Left colon (tissue), 2 donors: ENCODE results near the gene PHOSPHO2. TPM values are rescaled to one million over a fixed set of nuclear protein-coding genes. Genes with fewer than 3 reads are reported as not detected.

Experiments
- ATAC-seq: fragments of 200-7000 bp; cut with Tn5 transposase; one replicate; pipeline ENCODE4 v1.9.1; 2020; ENCODE audit warnings: mild to moderate bottlenecking, moderate library complexity
- DNase-seq, 2 donors: peaks; one replicate each; pipeline ENCODE4 v3.0.0-alpha.2; 2020
- intact Hi-C, 2 donors: fragments of 100-400 bp; cut with DNase I in 1 of 2; cut with micrococcal nuclease in 1 of 2; formaldehyde crosslinking; loops; one replicate each; pipeline versions ENCODE4 v1.11.2 to v1.14.0; 2022; cut with DNase I, micrococcal nuclease
- long read RNA-seq: library from polyadenylated mRNA; unstranded; transcript quantifications from one replicate; pipeline ENCODE4 v2.0.0, GENCODE V29; 2021
- total RNA-seq, 2 donors: library from RNA; stranded (reverse); fragmentation: NEBNext Ultra II Directional; extraction: Animal tissue kit (Norgen Biotek cat#: 25700); gene quantifications; one replicate each; pipeline ENCODE4 v1.2.1, GENCODE V29; 2021
- donor health status: DM: no; HTN: no; CAD: no.
- donor health status: DM: yes; HTN: yes; CAD: no.

Gene PHOSPHO2, protein sequence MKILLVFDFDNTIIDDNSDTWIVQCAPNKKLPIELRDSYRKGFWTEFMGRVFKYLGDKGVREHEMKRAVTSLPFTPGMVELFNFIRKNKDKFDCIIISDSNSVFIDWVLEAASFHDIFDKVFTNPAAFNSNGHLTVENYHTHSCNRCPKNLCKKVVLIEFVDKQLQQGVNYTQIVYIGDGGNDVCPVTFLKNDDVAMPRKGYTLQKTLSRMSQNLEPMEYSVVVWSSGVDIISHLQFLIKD
- total RNA-seq = 1 to 10 TPM; 7.4 to 8.3 TPM
- long read RNA-seq, transcript PHOSPHO2-201 (4 exons, 1,125 nt) = major isoform, 6 of 10 reads
- long read RNA-seq, partial matches to known transcripts = 0 of 10 reads
- long read RNA-seq, other reads (novel, unspliced or antisense) = 0 of 10 reads

DNA sequence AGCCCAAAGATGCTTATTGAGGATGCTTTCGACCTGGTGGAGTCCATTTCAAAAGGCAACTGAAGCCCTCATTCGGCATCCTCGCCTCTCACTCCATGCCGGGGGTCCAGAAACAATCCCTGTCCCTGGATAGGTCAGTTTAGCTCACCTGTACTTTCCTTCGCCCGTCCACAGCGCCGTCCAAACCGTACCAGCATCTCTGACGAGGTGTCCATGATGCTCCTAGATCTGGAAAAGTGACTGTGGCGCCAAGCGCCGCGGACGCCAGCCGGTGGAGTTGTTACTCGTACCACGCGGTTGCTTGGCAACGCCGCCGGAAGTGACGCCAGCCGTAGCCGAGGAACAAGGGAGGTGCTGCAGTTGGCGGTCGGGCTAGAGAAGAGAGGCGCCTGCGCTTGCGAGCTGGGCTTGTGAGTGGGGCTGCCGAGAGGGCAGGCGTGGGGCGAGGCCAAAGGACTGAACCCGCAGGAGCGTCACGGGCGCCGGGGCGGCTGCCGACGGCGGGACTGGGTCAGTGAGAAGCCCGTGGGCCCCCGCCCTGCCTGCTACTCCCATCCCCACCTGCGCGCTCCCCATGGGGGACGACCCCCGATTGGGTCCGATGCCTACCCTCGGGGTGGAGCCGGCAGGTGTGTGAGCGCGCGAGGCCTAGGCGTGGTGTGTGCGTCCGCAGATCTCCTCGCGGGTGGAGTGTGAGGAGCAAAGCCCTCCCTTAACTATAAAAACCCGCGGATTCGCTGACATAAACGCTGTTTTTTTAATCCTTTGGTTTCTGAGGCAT, at the start of gene PHOSPHO2, which contains the start of gene CFAP210:
PHOSPHO2 (plus strand) TSS at position 357 of the 781 bp plus-strand sequence. CDS start 6,503 bp downstream, outside the sequence.
CFAP210 (minus strand) TSS at position 293 of the 781 bp plus-strand sequence; CDS start at position 215, 78 bp downstream.
- ATAC-seq (peak; percentile 98), DNase-seq (peak; percentile 99 to 100)
- intact Hi-C loops = no loop called here

DNA sequence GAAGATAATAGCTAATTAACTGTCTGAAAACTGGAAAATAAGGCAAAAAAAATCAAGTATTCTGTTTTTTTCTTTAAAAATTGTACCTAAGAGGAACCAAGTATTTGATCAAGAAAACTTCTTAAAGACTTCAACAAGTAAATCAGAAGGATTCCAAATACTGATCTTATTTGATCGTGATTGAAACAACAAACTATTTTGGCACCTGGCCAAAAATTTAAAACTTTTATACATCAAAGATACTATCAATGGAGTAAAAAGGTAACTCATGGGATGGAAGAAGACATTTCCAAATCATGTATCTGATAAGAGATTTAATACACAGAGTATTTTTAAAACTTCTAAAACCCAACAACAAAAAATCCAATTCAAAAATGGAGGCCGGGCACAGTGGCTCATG, 46.8 kb upstream of the PHOSPHO2 start:
- DNase-seq = no peak
- intact Hi-C loops = no loop called here
- ATAC-seq = no peak

DNA sequence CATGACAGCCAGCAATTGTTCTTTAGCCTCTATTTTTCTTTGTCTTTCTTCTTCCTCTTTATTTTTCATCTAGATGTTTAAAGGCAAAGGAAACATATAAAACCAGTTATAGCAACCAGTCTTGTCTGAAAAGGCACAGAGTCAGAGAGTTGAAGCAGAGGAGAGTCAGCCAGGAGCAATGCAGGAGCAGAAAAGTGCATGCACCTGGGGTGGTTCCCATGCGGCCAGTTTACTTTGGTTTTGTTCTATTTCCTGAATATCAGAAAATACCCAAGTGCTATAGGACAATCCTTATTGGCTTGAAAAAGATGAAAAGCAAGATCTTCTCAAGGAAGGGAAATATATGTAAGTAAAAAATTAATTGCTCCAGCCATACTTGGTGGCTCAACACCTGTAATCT, 45.0 kb upstream of the PHOSPHO2 start:
- ATAC-seq = no peak
- intact Hi-C loops = no loop called here
- DNase-seq = no peak

DNA sequence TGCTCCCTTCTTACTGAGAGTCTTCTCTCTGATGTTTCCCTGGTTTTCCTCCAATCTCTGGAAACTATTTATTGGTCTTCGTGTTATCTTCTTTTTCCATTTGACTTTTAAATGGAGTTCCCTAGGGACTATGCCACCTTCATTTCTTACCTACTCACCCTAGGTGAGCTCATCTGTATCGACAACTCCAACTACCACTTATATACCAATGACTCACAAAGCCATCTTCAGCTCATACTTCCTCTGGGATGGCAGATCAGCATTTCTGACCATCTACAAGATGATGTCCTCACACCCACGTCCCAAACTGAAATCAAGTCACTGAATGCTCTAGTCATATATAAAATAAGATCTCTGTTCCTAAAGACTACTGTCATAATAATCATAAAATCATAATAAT, 40.6 kb upstream of the PHOSPHO2 start:
- ATAC-seq (no peak), DNase-seq (no peak)
- intact Hi-C loops = no loop called here

DNA sequence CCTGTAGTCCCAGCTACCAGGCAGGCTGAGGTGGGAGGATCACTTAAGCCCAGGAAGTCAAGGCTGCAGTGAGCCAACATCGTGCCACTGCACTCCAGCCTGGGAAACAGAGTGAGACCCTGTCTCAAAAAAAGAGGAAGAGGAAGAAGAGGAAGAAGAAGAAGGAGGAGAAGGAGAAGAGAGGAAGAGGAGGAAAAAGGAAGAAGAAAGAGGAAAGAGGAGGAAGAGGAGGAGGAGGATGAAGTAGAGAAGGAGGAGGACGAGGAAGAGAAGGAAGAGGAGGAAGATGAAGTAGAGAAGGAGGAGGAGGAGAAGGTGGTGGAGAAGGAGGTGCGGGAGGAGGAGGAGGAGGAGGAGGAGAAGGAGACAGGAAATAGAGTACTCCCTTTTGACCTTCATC, 38.1 kb upstream of the PHOSPHO2 start:
- DNase-seq (no peak), ATAC-seq (no peak)
- intact Hi-C loops = no loop called here

DNA sequence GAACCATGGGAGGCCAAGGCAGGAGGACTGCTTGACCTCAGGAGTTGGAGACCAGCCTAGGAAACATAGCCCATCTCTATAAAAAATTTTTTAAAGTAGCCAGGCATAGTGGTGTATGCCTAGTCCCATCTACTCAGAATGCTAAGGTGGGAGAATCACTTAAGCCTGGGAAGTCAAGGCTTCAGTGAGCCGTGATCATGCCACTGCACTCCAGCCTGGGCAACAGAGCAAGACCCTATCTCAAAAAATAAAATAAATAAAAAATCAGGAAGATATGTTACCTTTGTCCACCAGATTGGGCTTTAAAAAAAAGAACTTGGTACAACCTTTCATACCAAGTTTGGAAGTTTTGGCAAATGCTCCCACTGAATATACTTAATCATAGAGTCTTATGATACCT, 35.4 kb upstream of the PHOSPHO2 start:
- DNase-seq = no peak
- no peak for ATAC-seq
- intact Hi-C loops = no loop called here

DNA sequence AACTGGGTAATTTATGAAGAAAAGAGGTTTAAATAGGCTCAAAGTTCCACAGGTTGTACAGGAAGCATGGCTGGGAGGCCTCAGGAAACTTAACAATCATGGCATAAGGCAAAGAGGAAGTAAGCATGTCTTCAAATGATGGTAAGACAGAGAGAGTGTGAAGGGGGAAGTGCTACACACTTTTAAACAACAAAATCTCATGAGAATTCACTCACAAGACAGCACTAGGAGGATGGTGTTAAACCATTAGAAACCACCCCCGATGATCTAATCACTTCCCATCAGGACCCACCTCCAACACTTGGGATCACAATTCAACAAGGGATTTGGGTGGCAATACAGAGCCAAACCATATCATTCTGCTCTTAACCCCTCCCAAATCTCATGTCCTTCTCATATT, 34.9 kb upstream of the PHOSPHO2 start:
- ATAC-seq = no peak
- intact Hi-C loops = no loop called here
- DNase-seq = no peak

DNA sequence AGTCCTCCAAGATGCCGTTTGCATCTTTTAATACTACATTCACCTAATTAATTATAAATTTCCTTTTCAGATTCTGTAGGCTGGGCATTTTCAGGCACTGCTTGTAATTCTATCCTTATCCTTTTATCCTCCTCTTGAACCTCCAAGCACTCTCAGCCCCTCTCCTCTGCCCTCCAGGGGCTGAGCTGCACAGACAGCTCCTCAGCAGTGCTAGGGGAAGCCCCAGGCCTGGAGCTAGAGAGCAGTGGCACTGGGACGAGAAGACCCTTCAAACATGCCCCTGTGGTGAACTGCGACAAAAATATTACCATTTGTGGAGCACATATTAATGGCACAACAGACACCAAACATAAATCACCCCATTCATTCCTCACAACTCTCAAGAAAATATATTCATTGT, 33.0 kb upstream of the PHOSPHO2 start:
- intact Hi-C loops = no loop called here
- DNase-seq (no peak), ATAC-seq (no peak)

DNA sequence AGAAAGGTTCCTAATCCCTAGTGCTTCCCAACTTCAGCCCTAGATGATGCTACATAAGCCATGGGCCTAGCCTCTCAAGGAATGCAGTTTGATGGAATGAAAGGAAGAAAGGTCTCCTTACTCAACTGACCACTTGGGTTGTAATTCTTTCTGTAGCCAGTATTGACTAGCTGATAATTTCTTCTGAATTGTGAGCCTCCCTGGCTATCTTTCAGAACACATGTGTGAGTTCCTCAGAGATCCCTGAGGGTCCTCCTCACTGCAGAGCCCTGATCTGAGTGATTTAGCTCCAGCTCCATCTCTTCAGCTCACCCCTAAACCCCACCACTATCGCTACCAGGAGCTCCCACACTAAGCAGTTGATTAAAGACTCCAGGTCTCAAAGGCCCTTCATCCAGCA, 31.5 kb upstream of the PHOSPHO2 start:
- DNase-seq (no peak), ATAC-seq (no peak)
- intact Hi-C loops = no loop called here

DNA sequence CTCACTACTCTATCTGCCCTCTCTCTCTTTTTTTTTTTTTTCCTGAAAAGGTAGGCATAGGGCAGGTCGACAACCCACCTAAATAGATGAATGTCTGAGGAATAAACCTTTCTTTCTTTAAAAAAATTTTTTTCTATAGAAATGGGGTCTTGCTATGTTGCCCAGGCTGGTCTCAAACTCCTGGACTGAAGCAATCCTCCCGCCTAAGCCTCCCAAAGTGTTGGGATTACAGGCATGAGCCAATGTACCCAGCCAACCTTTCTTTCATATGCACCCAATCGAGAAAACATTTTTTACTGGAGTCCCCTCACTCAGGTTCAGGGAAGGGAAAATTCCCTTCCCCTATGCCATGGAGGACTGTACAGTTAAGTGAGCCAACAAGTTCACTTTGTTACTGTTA, 31.0 kb upstream of the PHOSPHO2 start:
- intact Hi-C loops = no loop called here
- ATAC-seq = no peak

DNA sequence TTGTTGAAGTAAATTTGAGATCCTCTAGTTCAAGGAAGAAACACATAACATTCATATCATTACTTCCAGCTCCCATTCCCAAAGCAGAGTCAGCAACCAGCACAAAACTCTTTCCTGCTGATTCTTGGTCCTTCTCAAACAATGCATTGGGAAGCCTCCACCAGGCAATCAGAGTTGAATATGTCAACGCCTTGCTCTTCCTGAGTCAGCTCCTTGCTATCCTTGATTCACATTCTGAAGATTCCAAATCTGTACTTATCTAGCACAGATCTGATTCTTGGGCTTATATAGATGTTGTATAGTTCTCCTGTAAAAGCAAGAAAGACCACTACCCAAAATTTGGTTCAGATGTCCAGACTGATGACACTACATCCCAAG, 29.7 kb upstream of the PHOSPHO2 start:
- ATAC-seq = no peak
- intact Hi-C loops = no loop called here
- DNase-seq = no peak

More for the DNA sequence above, 31.0 kb upstream of the PHOSPHO2 start:
- no peak for DNase-seq

DNA sequence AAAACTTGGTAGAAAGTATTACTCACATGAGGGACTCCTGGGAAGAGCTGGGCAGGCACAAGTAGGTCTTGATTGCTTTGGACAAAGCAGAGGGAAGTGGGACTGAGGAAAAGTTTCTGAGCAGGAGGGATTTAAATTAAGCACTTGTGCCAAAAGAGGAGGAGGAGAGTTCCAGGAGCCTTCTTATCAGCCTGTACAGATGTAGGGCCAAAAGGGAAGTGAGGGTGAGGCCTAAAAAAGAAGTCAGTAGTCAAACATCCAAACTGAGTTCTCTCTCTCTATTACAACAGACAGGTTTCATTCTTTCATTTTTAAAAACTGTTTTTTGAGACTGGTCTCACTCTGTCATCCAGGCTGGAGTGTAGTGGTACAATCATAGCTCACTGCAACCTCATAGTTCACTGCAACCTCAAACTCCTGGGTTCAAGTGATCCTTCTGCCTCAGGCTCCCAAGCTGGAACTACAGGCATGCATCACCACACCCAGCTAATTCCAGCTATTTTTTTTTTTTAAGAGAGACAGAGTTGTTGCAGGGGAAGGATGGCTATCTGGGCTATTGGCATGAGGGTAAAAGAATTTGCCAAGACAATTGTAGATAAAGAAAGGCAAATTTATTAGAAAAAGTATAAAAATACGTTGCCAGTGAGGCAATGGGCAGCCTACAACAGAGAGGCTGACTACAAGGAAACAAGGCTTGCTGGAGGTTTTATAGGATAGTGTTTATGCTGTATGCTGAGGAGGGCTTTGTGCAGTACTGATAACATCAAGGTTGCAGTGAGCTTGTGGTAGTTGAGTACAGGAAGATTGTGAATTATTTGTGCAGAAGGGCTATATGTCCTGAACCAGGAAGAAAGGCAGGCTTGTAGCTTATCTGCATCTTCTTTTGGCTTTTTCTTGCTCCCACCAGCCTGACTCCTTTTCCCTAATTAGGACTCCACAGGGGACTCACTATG, 29.0 kb upstream of the PHOSPHO2 start:
- intact Hi-C loops = no loop called here
- no peak for ATAC-seq
- no peak for DNase-seq

DNA sequence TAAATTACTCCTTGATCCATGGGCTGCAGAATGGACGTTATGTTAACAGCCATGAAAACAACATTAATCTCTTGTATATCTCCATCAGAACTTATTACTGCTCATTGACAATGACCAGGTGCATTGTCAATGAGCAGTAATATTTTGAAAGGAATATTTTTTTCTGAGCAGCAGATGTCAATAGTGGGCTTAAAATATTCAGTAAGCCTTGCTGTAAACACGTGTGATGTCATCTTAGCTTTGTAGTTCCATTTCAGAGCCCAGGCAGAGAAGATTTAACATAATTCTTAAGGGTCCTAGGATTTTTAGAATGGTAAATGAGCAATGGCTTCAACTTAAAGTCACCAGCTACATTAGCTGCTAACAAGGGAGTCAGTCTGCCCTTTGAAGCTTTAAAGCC, 26.7 kb upstream of the PHOSPHO2 start:
- DNase-seq = no peak
- ATAC-seq = no peak

DNA sequence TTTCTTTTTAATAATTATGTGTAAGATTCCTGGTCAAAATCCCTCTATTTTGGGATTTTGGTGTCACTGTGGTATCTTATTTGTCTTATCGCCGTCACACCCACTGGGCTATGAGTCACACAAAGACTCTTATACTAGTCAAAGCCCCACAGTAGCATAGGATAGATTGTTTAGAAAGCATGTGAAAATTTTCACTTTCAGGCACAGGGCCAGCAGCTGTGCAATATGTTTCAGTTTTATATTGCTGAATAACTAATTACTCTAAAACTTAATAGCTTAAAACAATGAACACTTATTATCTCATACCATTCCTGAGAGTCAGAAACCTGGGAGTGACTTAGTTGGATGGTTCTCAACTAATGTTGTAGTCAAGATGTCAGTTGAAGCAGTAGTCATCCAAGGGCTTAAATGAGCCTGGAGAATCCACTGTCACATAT, 24.0 kb upstream of the PHOSPHO2 start:
- ATAC-seq (no peak), DNase-seq (no peak)
- intact Hi-C loops = no loop called here

More for the DNA sequence above, 26.7 kb upstream of the PHOSPHO2 start:
- intact Hi-C loops = no loop called here

DNA sequence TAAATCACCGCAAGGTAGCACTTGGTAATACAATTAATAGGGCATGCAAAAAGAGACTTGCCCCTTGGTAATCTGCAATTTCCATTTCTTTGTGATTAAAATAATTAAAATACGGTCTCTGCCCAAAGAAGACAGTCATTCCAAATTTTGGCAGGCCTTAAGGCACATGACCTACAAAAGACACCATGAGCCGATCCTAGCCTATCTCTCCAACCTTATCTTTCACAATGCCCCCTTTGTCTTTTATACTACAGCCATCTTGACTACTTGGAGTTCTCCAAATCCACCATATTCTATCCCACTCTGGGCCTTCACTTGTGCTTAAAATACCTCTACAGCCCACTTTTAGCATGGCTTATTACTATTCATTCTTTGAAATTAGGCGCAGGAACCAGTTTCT, 23.3 kb upstream of the PHOSPHO2 start:
- intact Hi-C loops = no loop called here
- ATAC-seq = no peak

DNA sequence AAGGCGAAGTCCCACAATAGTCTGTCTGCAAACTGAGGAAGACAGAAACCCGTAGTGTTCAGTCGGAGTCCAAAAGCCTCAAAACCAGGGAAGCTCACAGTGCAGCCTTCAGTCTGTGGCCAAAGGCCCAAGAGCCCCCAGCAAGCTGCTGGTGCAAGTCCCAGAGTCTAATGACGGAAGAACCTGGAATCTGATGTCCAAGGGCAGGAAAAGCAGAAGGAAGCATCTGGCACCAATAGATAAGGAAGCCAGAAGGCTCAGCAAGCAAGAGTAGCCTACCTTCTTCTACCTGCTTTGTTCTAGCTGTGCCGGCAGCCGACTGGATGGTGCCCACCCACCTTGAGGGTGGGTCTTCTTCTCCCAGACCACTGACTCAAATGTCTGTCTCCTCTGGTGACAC, 21.9 kb upstream of the PHOSPHO2 start:
- DNase-seq (no peak), ATAC-seq (no peak)
- intact Hi-C loops = no loop called here

More for the DNA sequence above, 23.3 kb upstream of the PHOSPHO2 start:
- no peak for DNase-seq

DNA sequence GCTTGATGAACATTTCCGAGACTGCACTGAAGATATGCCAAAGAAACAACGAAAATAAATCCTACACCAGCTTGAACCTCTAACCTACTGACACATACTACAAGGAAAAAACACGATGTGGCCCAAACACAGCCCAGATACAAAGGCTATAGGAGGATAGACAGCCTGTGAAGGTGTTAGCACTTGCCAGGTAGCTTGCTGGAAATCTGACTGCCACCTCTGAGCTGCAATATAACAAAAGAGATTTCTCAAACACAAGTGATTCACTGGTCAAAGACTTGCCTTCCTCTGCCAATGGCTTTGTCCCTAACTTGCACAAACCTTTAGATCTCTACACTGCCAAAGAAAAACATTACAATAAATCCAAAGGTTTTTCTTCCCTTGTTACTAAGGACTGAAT, 21.2 kb upstream of the PHOSPHO2 start:
- no peak for ATAC-seq
- intact Hi-C loops = no loop called here

DNA sequence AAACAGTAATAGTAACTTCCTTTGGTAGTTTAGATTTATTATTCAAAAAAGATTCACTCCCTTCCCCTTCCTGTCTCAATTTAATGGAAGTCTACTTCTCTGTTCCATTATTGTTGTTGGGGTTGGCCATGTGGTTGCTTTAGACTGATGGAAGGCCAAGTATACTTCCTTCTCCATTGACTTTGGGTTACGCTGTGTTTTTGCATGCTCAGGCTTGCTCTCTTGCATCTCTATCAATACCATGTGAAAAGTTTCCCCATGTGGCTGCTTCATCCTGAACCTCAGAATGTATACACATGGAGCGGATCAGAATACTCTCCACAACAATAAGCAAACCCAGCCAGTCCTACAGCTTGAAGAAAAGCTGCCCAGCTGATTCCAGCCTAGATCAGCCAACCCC, 20.3 kb upstream of the PHOSPHO2 start:
- ATAC-seq = no peak
- intact Hi-C loops = no loop called here
- DNase-seq = no peak

More for the DNA sequence above, 21.2 kb upstream of the PHOSPHO2 start:
- DNase-seq = no peak

DNA sequence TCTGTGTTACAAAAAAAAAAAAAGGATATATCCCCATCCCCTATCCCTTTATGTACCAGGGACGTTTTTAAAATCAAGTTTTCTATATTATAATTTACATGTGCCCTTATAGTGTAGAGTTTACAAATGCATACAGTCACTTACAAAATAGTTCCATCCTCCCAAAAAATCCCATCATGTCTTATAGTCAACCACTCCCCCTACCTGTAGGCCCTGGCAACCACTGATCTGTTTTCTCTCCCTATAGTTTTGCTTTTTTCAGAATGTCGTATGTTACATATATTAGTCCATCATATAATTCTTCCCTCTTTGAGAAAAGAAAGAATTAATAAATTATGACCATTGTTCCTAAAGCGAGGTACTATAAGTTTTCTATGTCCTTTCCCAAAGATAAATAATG, 17.9 kb upstream of the PHOSPHO2 start:
- no peak for ATAC-seq
- DNase-seq = no peak
- intact Hi-C loops = no loop called here
